ENCODE measurements around the gene BTNL3. TPM values are rescaled to one million over a fixed set of nuclear protein-coding genes. Genes with fewer than 3 reads are reported as not detected.
A peak's percentile ranks its signal among the peaks of the same experiment; 100 is the strongest.

Gene BTNL3
- total and polyA plus RNA-seq, 2 experiments from 2014 or later: 0.08 TPM; not detected in 1

GRCh38 chr5:181036816-181037364 lies 48.2 kb downstream of the BTNL3 start (continued):
- no peak for TF ChIP-seq NANOG (IDR thresholded peaks at IDR 0.05; ENCODE audit: borderline replicate concordance)
- TF ChIP-seq STAT1 (IDR thresholded peaks at IDR 0.05; ENCODE audit: unreplicated experiment): no peak
- TF ChIP-seq, protein P1, sequence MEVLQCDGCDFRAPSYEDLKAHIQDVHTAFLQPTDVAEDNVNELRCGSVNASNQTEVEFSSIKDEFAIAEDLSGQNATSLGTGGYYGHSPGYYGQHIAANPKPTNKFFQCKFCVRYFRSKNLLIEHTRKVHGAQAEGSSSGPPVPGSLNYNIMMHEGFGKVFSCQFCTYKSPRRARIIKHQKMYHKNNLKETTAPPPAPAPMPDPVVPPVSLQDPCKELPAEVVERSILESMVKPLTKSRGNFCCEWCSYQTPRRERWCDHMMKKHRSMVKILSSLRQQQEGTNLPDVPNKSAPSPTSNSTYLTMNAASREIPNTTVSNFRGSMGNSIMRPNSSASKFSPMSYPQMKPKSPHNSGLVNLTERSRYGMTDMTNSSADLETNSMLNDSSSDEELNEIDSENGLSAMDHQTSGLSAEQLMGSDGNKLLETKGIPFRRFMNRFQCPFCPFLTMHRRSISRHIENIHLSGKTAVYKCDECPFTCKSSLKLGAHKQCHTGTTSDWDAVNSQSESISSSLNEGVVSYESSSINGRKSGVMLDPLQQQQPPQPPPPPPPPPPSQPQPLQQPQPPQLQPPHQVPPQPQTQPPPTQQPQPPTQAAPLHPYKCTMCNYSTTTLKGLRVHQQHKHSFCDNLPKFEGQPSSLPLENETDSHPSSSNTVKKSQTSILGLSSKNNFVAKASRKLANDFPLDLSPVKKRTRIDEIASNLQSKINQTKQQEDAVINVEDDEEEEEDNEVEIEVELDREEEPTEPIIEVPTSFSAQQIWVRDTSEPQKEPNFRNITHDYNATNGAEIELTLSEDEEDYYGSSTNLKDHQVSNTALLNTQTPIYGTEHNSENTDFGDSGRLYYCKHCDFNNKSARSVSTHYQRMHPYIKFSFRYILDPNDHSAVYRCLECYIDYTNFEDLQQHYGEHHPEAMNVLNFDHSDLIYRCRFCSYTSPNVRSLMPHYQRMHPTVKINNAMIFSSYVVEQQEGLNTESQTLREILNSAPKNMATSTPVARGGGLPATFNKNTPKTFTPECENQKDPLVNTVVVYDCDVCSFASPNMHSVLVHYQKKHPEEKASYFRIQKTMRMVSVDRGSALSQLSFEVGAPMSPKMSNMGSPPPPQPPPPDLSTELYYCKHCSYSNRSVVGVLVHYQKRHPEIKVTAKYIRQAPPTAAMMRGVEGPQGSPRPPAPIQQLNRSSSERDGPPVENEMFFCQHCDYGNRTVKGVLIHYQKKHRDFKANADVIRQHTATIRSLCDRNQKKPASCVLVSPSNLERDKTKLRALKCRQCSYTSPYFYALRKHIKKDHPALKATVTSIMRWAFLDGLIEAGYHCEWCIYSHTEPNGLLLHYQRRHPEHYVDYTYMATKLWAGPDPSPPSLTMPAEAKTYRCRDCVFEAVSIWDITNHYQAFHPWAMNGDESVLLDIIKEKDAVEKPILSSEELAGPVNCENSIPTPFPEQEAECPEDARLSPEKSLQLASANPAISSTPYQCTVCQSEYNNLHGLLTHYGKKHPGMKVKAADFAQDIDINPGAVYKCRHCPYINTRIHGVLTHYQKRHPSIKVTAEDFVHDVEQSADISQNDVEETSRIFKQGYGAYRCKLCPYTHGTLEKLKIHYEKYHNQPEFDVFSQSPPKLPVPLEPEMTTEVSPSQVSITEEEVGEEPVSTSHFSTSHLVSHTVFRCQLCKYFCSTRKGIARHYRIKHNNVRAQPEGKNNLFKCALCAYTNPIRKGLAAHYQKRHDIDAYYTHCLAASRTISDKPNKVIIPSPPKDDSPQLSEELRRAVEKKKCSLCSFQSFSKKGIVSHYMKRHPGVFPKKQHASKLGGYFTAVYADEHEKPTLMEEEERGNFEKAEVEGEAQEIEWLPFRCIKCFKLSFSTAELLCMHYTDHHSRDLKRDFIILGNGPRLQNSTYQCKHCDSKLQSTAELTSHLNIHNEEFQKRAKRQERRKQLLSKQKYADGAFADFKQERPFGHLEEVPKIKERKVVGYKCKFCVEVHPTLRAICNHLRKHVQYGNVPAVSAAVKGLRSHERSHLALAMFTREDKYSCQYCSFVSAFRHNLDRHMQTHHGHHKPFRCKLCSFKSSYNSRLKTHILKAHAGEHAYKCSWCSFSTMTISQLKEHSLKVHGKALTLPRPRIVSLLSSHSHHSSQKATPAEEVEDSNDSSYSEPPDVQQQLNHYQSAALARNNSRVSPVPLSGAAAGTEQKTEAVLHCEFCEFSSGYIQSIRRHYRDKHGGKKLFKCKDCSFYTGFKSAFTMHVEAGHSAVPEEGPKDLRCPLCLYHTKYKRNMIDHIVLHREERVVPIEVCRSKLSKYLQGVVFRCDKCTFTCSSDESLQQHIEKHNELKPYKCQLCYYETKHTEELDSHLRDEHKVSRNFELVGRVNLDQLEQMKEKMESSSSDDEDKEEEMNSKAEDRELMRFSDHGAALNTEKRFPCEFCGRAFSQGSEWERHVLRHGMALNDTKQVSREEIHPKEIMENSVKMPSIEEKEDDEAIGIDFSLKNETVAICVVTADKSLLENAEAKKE (CRISPR knock-in tag; IDR thresholded peaks at IDR 0.05): no peak

DNA sequence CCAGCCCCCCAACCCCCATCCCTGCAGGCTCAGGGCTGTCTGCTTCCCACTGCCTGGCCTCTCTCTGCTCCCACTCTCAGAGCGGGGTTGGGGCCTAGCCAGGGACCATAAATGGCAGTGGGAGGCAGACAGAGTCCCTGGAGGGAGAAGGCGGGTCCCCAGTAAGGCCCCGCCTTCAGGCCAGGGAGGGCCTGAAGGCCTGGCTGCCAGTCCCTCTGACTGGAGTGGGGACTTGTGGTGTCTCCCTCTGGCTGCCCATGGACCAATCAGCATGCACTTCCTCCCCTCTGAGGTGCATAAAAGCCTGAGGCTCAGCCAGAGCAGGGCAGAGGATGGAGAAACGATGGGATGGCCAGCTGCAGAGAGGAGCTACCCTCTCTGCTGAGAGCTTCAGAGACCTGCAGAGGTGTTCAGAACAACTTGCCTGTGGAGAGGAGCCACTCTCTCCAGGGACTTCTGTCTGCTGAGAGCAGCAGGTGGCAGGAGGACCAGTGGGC lies 48.8 kb downstream of the BTNL3 start:
- H4K20me1 ChIP-seq (replicated peaks; ENCODE audit: insufficient read depth): no peaks in the 10 kb centered on the region
- H2AFZ ChIP-seq: no peak overlapping the region
- ATAC-seq (peak; percentile 71), DNase-seq (ENCODE audit: low spot score) (peak; percentile 30)
- H3K27ac Mint-ChIP-seq: no peak overlapping the region
- no peak overlapping the region for H3K4me3 ChIP-seq
- H3K36me3 Mint-ChIP-seq (ENCODE audit: low read depth): no peaks in the 10 kb centered on the region; the same call in 2 of the 3 replicates
- H3K4me1 ChIP-seq (ENCODE audit: insufficient read depth): no peaks in the 10 kb centered on the region; the same call in 1 of the 2 replicates
- peaks cover 8% of the 10 kb centered on the region; the same call in 1 of the 2 replicates for H3K27me3 ChIP-seq (ENCODE audit: insufficient read depth)
- H3F3A ChIP-seq (replicated peaks; ENCODE audit: low read depth): no peaks in the 10 kb centered on the region
- no peaks in the 10 kb centered on the region for H3K36me3 ChIP-seq (ENCODE audit: insufficient read depth)
- H3K4me2 ChIP-seq: no peak overlapping the region
- H3K9me3 Mint-ChIP-seq: peaks cover 3% of the 10 kb centered on the region; the same call in 1 of the 3 replicates
- no peak overlapping the region for H3K27ac ChIP-seq (ENCODE audit: low read depth)
- no peak overlapping the region for H3K4me3 Mint-ChIP-seq
- H3K9me2 ChIP-seq (ENCODE audit: insufficient read depth): 0 out of 2 replicates have a peak, but pooled peaks cover 4% of the 10 kb centered on the region
- H3K4me1 Mint-ChIP-seq: peaks cover 16% of the 10 kb centered on the region
- H3K79me2 ChIP-seq (replicated peaks; ENCODE audit: insufficient read depth): no peaks in the 10 kb centered on the region; the same call in 1 of the 2 replicates
- H3K27me3 Mint-ChIP-seq (ENCODE audit: insufficient read depth, low read depth, poor library complexity): peaks cover 5% of the 10 kb centered on the region
- no peak for TF ChIP-seq ZNF114 (CRISPR knock-in tag; IDR thresholded peaks at IDR 0.05)
- TF ChIP-seq EZH2phosphoT487 (IDR thresholded peaks at IDR 0.05; ENCODE audit: unreplicated experiment): no peak
- TF ChIP-seq ZNF331 (CRISPR knock-in tag; IDR thresholded peaks at IDR 0.05; ENCODE audit: low read depth): no peak
- TF ChIP-seq, protein P2, sequence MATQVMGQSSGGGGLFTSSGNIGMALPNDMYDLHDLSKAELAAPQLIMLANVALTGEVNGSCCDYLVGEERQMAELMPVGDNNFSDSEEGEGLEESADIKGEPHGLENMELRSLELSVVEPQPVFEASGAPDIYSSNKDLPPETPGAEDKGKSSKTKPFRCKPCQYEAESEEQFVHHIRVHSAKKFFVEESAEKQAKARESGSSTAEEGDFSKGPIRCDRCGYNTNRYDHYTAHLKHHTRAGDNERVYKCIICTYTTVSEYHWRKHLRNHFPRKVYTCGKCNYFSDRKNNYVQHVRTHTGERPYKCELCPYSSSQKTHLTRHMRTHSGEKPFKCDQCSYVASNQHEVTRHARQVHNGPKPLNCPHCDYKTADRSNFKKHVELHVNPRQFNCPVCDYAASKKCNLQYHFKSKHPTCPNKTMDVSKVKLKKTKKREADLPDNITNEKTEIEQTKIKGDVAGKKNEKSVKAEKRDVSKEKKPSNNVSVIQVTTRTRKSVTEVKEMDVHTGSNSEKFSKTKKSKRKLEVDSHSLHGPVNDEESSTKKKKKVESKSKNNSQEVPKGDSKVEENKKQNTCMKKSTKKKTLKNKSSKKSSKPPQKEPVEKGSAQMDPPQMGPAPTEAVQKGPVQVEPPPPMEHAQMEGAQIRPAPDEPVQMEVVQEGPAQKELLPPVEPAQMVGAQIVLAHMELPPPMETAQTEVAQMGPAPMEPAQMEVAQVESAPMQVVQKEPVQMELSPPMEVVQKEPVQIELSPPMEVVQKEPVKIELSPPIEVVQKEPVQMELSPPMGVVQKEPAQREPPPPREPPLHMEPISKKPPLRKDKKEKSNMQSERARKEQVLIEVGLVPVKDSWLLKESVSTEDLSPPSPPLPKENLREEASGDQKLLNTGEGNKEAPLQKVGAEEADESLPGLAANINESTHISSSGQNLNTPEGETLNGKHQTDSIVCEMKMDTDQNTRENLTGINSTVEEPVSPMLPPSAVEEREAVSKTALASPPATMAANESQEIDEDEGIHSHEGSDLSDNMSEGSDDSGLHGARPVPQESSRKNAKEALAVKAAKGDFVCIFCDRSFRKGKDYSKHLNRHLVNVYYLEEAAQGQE (IDR thresholded peaks at IDR 0.05; ENCODE audit: unreplicated experiment): no peak

Data from GM23338 (cell line).